Ectodermal cell (in vitro differentiated cells): ENCODE measurements around the gene SLC25A51.

Experiments
- H3K27ac ChIP-seq: 2 replicates; pipeline ENCODE4 v1.7.0; 2013; ENCODE audit warnings: mild to moderate bottlenecking, low read depth, low read length; ENCODE audit not compliant: insufficient read depth, poor library complexity, severe bottlenecking
- H3K27me3 ChIP-seq: 2 replicates; pipeline ENCODE4 v1.7.0; 2013; ENCODE audit warnings: mild to moderate bottlenecking, low read length; ENCODE audit not compliant: insufficient read depth, control insufficient read depth, poor library complexity, severe bottlenecking
- H3K36me3 ChIP-seq: one replicate; pipeline ENCODE4 v1.7.0; 2013; ENCODE audit warnings: low read length; ENCODE audit not compliant: control insufficient read depth, insufficient read depth
- H3K4me1 ChIP-seq: one replicate; pipeline ENCODE4 v1.7.0; 2013; ENCODE audit warnings: low read length; ENCODE audit not compliant: control insufficient read depth, insufficient read depth
- H3K4me3 ChIP-seq: 2 replicates; pipeline ENCODE4 v1.7.0; 2013; ENCODE audit warnings: low read depth, low read length, control low read depth; ENCODE audit not compliant: insufficient read depth
- H3K9me3 ChIP-seq: 2 replicates; pipeline ENCODE4 v1.7.0; 2013; ENCODE audit warnings: mild to moderate bottlenecking, low read length, moderate library complexity; ENCODE audit not compliant: control insufficient read depth
- WGBS, 2 experiments: methylation state at CpG; one replicate each; pipeline ENCODE4 v1.1.7; 2013; ENCODE audit warnings: missing lambda C conversion rate in 2 of 2; 5-methylcytosine and 5-hydroxymethylcytosine counted together

SLC25A51 gene

DNA sequence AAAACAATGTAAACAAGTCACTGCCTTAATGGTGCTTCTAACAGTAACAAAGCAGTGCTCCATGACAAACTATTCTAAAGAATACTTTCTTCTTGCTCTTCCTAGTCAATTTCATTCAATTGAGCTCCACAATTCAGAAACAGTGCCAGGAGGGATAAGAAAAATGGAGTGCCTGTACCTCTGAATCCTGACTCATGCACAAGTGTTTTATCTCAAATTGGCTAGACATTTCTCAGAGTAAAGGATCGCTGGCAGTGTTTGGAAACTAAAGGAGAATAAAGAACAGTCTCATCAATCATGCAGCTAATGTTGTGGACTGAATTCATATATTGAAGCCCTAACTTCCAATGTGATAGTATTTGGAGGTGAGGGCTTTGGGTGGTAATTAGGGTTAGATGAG is 27.6 kb downstream of the SLC25A51 start:
- Histone ChIP-seq H3K27me3 (no peaks in the 10 kb centered on the region), H3K27ac (no peak overlapping the region), H3K9me3 (no peaks in the 10 kb centered on the region), H3K4me3 (no peak overlapping the region), H3K4me1 (no peaks in the 10 kb centered on the region), H3K36me3 (no peaks in the 10 kb centered on the region)
- WGBS, 2 experiments = 100% methylated on average over 1 of the region's 1 CpG

DNA sequence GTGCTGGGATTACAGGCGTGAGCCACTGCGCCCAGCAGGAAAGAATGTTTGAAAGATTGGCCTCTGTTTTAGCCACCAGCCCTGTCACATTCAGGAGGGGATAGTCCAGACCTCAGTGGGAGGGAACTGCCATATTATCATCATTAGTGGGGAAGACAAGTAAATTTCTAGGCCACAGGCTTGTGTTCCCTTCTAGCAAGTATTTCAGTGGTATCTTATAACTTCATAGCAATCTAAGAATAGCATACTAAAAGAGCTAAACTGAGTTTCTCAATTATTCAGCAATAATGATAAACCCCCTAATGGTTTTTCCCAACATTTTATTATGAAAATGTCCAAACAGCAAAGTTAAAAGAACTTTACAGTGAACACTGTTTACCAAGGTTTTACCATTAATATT is 30.0 kb downstream of the SLC25A51 start:
- H3K9me3 ChIP-seq = no peaks in the 10 kb centered on the region
- WGBS, 2 experiments = 83 to 93% methylated on average over 2 of the region's 2 CpGs
- H3K36me3 ChIP-seq = no peaks in the 10 kb centered on the region
- H3K27ac ChIP-seq = no peak overlapping the region
- no peak overlapping the region for H3K4me3 ChIP-seq
- H3K4me1 ChIP-seq = no peaks in the 10 kb centered on the region
- no peaks in the 10 kb centered on the region for H3K27me3 ChIP-seq

DNA sequence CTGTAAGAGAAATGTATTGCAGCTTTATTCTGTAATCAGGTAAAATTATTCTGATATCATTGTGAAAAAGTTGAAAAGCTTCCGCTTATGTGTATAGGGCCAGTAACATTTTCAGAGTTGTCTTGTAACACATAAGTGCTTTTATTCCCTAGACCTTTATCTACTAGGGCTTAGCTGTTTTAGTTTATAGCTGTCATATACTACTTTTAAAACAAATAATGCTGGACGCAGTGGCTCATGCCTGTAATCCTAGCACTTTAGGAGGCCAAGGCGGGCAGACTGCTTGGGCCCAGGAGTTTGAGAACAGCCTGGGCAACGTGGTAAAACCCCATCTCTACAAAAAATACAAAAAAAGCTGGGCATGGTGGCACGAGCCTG is 33.1 kb downstream of the SLC25A51 start:
- Histone ChIP-seq H3K9me3 (no peaks in the 10 kb centered on the region), H3K36me3 (no peaks in the 10 kb centered on the region), H3K27ac (no peak overlapping the region), H3K4me3 (no peak overlapping the region), H3K27me3 (no peaks in the 10 kb centered on the region), H3K4me1 (no peaks in the 10 kb centered on the region)
- 87 to 93% methylated on average over 5 of the region's 5 CpGs for WGBS, 2 experiments

DNA sequence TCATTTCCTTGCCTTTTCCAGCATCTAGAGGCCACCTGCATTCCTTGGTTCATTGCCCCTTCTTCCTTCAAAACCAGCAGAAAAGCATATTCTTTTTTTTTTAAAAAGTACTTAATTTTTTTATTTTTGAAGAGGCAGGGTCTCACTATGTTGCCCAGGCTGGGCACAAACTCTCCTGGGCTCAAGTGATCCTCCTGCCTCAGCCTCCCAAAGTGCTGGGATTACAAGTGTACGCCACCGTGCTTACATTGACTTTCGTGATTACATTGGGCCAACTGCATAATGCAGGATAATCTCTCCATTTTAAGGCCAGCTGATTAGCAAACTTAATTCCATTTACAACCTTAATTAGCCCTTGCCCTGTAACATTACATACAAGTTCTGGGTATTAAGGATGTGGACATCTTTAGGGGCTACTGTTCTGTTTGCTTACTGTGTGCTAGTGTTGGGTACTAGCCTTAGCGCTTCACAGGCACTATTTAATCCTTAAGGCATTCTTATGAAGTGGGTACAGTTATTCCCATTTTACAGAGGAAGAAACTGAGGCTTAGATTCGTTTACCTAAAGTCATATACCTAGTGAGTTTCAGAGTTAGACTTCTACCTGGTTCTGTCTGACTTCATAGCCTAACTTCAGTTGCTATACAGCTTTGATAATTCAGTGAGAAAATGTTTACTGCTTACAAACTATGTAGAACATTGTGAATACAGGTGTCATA is 33.7 kb downstream of the SLC25A51 start:
- Histone ChIP-seq H3K27me3 (no peaks in the 10 kb centered on the region), H3K4me1 (no peaks in the 10 kb centered on the region), H3K27ac (no peak overlapping the region), H3K4me3 (no peak overlapping the region), H3K9me3 (no peaks in the 10 kb centered on the region), H3K36me3 (no peaks in the 10 kb centered on the region)
- WGBS, 2 experiments = 91 to 93% methylated on average over 4 to 5 of the region's 5 CpGs

DNA sequence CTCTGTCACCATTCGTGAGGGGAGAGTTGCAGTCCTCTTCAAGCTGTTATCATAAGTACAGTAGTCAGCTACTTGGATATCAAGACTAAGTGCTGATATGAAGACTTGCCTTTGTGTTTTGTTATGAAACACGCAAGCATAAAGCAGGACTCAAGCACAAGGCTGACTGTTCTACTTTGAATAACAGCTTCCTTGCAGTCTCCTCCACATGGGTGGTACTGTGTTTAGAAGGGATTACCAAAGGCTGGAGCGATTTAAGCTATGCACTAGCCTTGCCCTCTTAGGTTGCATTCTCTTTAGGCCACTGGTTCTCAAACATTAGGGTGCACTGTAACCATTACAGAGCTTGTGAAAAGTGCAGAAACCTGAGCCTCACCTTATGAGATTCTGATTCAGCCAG is 41.4 kb downstream of the SLC25A51 start:
- Histone ChIP-seq H3K27me3 (no peaks in the 10 kb centered on the region), H3K9me3 (no peaks in the 10 kb centered on the region), H3K4me1 (no peaks in the 10 kb centered on the region), H3K4me3 (no peak overlapping the region), H3K27ac (no peak overlapping the region), H3K36me3 (peaks cover 14% of the 10 kb centered on the region)
- WGBS, 2 experiments = 75 to 78% methylated on average over 3 of the region's 3 CpGs

DNA sequence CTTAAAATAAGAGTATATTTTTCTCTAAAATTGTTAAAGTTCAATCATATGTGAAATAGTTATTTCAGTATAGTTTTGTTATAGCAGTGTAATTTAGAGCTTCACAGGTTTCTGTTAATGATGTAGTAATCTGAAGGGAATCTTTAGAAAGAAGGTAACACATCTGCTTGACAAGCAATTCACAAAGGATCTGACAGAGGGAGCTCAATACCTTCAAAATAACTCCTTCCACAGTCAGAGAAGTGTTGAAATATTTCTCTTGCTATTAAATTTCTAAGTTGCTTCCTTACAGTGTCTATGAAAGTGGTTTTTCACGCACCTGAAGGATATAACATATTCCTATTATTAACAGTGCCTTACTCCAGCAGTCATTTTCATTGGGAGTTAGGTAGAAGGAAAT is 44.9 kb downstream of the SLC25A51 start:
- Histone ChIP-seq H3K4me3 (no peak overlapping the region), H3K27me3 (no peaks in the 10 kb centered on the region), H3K9me3 (no peaks in the 10 kb centered on the region), H3K4me1 (no peaks in the 10 kb centered on the region), H3K27ac (no peak overlapping the region), H3K36me3 (peaks cover 14% of the 10 kb centered on the region)
- no CpG with 5 or more reads among the region's 1 CpG for WGBS, 2 experiments

DNA sequence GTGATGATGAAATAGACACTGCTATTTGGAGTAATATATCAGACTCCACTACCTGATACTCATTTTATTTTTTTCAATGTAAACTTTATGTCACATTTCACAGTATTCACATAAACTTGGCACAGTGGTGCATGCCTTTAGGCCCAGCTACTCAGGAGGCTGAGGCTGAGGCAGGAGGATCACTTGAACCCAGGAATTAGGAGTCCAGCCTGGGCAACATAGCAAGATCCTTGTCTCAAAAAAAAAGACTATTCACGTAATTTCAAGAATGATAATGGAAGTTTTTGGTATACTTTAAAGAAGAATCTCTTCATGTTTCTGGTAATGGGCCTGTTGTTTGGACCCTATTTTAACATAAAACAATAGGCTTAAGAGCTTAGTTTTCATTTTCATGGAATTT is 47.4 kb downstream of the SLC25A51 start:
- Histone ChIP-seq H3K4me3 (no peak overlapping the region), H3K4me1 (no peaks in the 10 kb centered on the region), H3K27ac (no peak overlapping the region), H3K36me3 (peaks cover 13% of the 10 kb centered on the region), H3K9me3 (no peaks in the 10 kb centered on the region), H3K27me3 (no peaks in the 10 kb centered on the region)
- WGBS, 2 experiments = 83 to 100% methylated on average over 1 of the region's 1 CpG

DNA sequence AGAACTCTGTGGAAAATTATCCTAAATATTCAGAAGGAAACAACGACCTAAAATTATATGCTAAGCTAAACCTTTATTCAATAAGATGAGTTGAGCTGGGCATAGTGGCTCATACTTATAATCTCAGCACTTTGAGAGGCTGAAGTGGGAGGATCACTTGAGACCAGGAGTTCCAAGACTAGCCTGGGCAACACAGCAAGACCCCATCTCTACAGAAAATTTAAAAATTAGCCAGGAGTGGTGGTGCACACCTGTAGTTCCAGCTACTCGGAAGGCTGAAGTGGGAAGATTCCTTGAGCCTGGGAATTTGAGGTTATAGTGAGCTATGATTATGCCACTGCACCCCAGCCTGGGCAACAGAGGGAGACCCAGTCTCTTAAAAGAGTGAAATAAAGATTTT is 51.7 kb downstream of the SLC25A51 start:
- no peak overlapping the region for H3K27ac ChIP-seq
- H3K4me1 ChIP-seq = no peaks in the 10 kb centered on the region
- H3K4me3 ChIP-seq = no peak overlapping the region
- H3K9me3 ChIP-seq = no peaks in the 10 kb centered on the region
- 87 to 90% methylated on average over 2 of the region's 2 CpGs for WGBS, 2 experiments
- no peaks in the 10 kb centered on the region for H3K36me3 ChIP-seq
- H3K27me3 ChIP-seq = no peaks in the 10 kb centered on the region

DNA sequence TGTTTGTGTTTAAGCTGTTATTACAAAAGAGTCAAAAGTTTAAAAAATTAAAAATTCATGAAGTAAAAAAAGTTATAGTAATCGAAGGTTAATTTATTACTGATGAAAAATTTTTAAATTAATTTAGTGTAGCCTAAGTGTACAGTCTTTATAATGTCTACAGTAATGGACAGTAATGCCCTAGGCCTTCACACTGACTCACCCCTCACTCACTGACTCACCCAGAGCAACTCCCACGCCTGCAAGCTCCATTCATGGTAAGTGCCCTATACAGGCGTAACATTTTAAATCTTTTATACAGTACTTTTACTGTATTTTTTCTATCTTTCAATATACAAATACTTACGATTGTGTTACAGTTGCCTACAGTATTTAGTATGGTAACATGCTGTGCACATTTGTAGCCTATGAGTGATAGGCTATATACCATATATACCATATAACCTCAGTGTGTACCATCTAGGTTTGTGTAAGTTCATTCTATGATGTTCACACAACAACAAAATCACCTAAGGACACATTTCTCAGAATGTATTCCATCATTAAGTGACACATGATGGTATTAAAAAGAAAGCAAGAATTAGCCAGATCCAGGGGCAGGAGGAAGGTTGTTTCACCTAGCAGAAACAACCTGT is 63.2 kb downstream of the SLC25A51 start:
- peaks cover 3% of the 10 kb centered on the region for H3K36me3 ChIP-seq
- WGBS, 2 experiments = 92 to 98% methylated on average over 1 to 4 of the region's 4 CpGs
- H3K4me1 ChIP-seq = no peaks in the 10 kb centered on the region
- no peak overlapping the region for H3K27ac ChIP-seq
- no peaks in the 10 kb centered on the region for H3K27me3 ChIP-seq
- H3K9me3 ChIP-seq = no peaks in the 10 kb centered on the region
- H3K4me3 ChIP-seq = no peak overlapping the region

DNA sequence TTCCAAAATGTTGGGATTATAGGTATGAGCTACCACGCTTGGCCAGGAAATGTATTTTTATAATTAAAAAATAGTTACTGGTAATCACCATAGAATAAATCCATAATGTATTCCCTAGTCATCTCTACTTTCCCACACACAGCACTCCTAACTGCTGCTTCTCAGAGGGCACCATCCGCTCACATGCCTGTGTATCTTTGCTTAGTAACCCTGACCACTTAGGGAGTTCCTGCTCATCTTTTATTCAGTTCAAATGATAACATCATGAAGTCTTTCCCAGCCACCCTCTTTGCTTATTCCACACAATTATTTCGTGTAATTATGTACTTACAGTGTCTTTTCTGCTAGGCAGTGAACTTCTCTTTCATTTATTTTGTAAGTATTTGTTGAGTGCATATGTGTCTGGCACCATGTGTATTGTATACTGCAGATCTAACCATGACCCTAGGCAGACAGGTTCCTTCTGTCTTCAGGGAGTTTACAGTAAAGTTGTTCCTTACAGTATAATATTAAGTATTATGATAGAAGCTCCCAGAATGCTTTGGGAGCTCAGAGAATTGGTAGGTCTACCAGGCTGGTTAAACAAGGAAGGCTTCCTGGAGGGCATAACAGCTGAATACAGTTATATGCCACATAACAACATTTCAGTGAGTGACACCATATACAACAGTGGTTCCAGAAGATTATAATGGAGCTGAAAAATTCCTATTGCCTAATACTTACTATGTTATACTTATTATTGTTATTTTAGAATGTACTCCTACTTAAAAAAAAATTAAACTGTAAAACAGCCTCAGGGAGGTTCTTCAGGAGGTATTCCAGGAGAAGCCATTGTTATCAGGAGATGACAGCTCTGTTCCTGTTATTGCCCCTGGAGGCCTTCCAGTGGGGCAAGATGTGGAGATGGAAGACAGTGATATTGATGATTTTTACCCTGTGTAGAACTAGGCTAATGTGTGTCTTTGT is 64.1 kb downstream of the SLC25A51 start:
- no peaks in the 10 kb centered on the region for H3K4me1 ChIP-seq
- peaks cover 3% of the 10 kb centered on the region for H3K36me3 ChIP-seq
- H3K9me3 ChIP-seq = no peaks in the 10 kb centered on the region
- H3K4me3 ChIP-seq = no peak overlapping the region
- H3K27me3 ChIP-seq = no peaks in the 10 kb centered on the region
- H3K27ac ChIP-seq = no peak overlapping the region
- WGBS, 2 experiments = 94 to 95% methylated on average over 2 of the region's 3 CpGs
